Left lobe of liver (tissue), 2 donors: ENCODE data around the gene TIMM10B. TPM values are rescaled to one million over a fixed set of nuclear protein-coding genes. Genes with fewer than 3 reads are reported as not detected.
A peak's percentile ranks its signal among the peaks of the same experiment; 100 is the strongest.

ENCODE experiments used
- ATAC-seq: fragments of 200-7000 bp; cut with Tn5 transposase; one replicate; pipeline ENCODE4 v1.9.1; 2020; ENCODE audit warnings: mild to moderate bottlenecking, moderate library complexity
- DNase-seq: peaks from one replicate; pipeline ENCODE4 v3.0.0-alpha.2; 2020; ENCODE audit warnings: low spot score
- total RNA-seq: library from RNA; stranded (reverse); gene quantifications from one replicate; pipeline ENCODE4 v1.2.1, GENCODE V29; 2021
- donor health status: DM: no; HTN: no; CAD: no; lungs with moderate emphysema.
- donor health status: DM: no; HTN: yes; CAD: no.

The TIMM10B gene
- total RNA-seq = 14.2 TPM

- ATAC-seq = peak; percentile 98
- DNase-seq = peak; percentile 99
Observed at GRCh38 chr11:6481012-6481923, at the start of gene TIMM10B, which contains the start of gene ARFIP2. TSS of gene TIMM10B (plus strand) at chr11:6481501. CDS start at chr11:6481517, 16 bp downstream. TSS of gene ARFIP2 (minus strand) at chr11:6481331. CDS start at chr11:6480421, 910 bp downstream.

DNA sequence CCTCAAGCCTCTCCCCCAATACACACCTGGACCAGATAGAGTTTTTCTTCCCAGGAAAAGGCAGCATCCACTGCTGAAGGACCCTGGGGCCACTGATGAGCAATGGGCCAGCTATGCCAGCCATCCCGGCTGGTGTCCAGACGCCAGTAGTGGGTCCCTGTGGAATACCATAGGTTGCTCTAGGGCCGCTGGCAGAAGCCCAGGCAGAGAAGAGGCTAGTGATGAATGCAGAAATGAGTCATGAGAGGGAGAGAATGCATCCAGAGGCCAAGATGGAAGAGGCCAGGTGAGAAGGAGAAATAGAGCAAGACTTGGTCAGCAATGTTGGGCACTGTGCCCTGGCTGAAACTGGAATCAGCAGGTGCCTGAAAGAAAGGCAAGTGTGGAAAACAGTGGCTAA, 49.4 kb upstream of the TIMM10B start:
- DNase-seq (no peak), ATAC-seq (peak; percentile 4)

GRCh38 chr11:6433998-6434660, 47.2 kb upstream of the TIMM10B start:
- ATAC-seq = peak; percentile 11
- no peak for DNase-seq

- ATAC-seq (peak; percentile 45), DNase-seq (peak; percentile 82)
Observed at GRCh38 chr11:6437423-6437822, 43.9 kb upstream of the TIMM10B start.

DNA sequence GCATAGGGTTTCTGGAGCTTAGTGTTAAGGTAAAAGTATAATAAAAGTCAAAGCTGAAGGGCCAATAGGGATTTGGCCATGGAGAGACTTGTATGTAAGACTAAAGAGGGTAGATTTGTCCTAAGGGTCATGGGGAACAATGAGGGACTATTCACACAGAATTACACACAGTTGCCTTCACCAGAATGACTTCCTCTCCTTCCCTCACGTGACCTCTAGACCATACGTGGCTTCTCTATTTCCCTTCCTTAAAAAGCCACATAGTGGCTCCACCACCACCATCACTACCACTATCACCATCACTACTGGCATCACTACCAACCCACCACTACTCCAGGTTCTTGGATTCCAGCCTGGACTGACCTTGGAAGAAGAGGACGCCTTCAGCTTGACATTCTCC, 43.3 kb upstream of the TIMM10B start:
- DNase-seq = no peak

GRCh38 chr11:6438979-6439571, 42.2 kb upstream of the TIMM10B start:
- ATAC-seq = peak; percentile 8
- DNase-seq = no peak

More for the DNA sequence above, 43.3 kb upstream of the TIMM10B start:
- ATAC-seq = no peak

- DNase-seq (peak; percentile 93), ATAC-seq (peak; percentile 68)
Observed at GRCh38 chr11:6440906-6441358, 40.4 kb upstream of the TIMM10B start, which contains the start of gene HPX. TSS of gene HPX (minus strand) at chr11:6440987. CDS start at chr11:6440963, 24 bp downstream.

DNA sequence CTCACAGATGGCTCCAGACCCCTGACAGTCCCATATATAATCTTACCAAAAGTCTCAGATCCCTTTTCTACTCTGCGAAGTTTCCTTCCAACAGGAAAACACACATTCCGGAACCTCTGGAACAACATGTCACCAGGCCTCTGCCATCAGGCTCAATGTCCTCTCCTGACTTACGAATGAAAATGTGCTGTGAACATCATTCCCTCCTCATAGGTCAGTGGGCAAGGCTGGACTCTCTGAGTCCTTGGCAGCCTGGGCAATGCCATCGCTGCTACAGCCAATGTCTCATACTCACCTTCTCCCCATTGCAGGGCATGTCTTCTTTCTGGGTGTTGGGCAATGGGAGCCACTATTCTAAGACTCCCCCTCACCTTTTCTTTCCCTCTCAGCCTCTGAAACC, 38.9 kb upstream of the TIMM10B start:
- ATAC-seq = peak; percentile 51

DNA sequence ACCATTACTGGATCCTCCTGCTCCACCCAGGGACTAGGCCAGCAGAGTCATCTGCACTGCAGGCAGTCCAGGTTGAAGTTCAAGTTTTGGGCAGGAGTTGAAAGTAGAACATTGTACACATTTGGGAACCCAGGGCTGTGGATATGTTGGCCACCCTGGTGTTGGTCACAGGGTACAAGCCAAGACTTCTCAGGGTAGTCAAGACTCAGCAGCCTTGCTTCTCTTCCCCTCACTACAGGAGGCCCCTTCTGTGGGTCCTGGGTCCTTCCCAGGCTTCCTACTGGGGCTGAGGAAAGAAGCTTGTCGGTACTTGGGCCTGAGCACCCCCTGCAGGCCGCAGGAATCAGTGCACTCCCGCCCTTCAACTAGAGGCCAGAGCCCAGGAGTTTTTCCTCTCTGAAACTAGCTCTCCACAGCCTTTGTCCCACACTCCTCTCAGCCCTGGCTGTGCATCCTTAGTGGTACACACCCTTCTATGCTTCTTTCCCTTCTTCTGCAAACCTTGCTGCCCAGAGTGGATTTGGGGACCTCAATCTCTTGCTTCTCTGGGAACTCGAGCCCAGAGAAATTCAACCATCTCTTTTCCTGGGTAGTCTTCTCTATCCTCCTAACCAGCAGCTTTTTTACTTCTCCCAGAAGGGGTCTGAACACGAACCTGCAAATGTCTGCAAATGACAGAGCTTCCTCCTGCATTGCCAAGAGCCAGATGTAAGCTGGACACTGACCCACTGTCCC, 37.9 kb upstream of the TIMM10B start:
- DNase-seq = peak; percentile 78
- ATAC-seq = peak; percentile 63

More for the DNA sequence above, 38.9 kb upstream of the TIMM10B start:
- DNase-seq = peak; percentile 81

- DNase-seq (no peak), ATAC-seq (no peak)
Observed at GRCh38 chr11:6448574-6448973, 32.7 kb upstream of the TIMM10B start.

DNA sequence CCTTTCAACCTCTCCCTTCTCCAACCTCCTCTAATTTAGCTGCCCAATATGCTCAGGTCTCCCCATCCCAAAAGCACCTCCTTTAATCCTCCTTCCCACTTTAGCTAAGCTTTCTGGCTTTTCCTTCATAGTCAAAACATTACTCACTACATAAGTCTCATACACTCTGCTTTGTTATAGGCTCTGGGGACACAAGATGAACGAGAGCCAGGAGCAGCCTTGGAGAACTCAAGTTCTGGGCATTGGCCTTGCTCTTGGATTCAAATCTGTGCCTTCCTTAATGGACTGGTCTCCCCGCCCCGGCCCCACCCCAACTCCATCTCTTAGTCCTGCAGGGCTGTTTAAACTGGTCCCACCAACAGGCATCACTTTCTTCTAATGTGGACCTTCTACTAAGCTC, 29.1 kb upstream of the TIMM10B start:
- ATAC-seq (no peak), DNase-seq (no peak)

DNA sequence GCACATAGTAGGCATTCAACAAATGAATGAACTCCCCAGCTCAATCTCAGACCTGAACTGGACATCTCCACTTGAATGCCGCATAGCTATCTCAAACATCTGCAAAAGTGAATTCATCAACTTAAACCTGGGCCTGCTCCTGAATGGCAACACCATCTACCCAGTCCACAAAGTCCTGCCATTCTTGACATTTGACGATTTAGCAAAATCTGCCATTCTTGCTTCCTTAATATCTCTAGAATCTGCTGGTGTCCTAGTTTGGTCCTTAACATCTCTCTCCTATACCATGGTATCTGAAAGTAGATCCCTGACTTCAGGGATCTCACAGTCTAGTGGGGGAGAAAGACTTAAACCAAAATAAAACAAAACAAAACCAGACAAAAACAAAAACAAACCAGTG, 28.1 kb upstream of the TIMM10B start:
- no peak for DNase-seq

GRCh38 chr11:6455070-6455469, 26.2 kb upstream of the TIMM10B start:
- ATAC-seq (no peak), DNase-seq (no peak)

More for the DNA sequence above, 28.1 kb upstream of the TIMM10B start:
- ATAC-seq = no peak

DNA sequence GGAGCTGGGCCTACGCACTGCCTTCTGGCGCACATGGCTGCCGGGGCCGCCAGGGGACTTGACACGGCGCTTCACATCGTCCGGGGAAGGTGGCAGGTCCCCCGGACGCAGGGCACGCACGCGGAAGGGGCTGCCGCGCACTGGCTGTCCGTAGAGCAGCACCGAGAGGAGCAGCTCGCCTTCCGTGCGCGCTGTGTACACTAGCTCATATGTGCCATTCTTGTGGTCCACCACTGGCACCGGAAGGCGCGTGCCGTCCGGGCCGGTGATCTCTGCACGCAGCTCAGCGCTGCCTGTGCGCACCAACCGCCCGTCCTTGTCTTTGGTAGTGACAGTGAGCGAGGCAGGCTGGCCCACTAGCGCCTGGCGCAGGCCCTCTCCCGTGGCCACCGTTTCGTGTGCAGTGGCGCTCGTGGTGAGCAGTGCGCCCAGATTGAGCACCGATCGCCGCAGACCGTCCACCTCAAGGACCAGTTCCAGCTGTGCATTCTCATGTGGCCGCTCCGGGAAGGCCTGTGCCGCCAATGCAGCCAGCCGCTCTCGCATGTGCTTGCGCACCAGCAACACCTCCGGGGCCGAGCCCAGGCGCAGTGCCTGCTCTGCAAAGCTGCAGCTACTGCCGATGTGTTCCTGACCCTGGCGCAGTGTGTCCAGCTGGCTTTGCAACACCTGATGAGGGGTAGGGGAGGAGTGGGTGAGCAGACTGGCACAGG, 24.8 kb upstream of the TIMM10B start:
- ATAC-seq = no peak
- DNase-seq = no peak

- no peak for DNase-seq
- no peak for ATAC-seq
Observed at GRCh38 chr11:6457581-6458320, 23.6 kb upstream of the TIMM10B start.

DNA sequence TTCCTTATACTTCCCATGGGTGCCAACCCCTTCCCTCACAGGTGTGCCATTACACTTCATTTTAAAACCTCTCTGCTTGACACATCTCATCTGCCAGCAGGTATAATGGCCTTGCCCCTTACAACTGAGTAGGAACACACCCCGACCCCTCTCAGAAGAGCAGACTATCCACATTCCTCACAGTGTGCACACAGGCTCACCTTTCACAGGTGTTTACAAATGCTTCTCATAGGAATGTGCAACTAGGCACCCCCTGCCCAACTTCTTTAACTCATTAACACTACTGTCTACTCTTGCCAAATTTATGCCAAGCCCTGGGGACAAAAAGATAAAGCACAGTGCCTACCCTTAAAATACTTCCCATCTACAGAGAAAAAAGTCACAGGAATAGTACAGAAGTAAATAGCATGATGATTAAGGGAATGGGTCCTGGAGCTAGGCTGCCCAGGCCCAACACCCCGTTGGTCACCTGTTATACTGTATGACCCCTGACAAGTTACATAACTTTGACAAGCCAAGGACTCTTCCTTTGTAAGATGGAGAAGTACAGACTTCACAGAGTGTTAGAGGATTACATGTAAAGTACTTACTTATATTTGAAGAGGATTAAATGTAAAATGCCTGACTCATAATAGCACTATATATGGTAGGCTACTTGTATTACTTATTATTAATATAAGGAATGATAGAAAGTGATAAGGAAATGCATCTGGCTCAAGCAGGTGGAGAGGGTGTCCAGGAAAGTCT, 22.8 kb upstream of the TIMM10B start:
- no peak for DNase-seq
- no peak for ATAC-seq

- DNase-seq (no peak), ATAC-seq (no peak)
Observed at GRCh38 chr11:6459099-6459450, 22.2 kb upstream of the TIMM10B start.

- DNase-seq (peak; percentile 76), ATAC-seq (peak; percentile 56)
Observed at GRCh38 chr11:6468712-6469495, 12.4 kb upstream of the TIMM10B start.
